Astrocyte of the cerebellum (primary cell): ENCODE data around the gene C10orf90.

Experiments
- DNase-seq: peaks from one replicate; pipeline ENCODE4 v3.0.0-alpha.2; 2011; ENCODE audit warnings: low read depth
- H3K4me3 ChIP-seq: 2 replicates; pipeline ENCODE4 v1.5.1; 2011; ENCODE audit warnings: mild to moderate bottlenecking, low read depth, low read length, moderate library complexity
- in situ Hi-C: cut with HindIII; loops from 2 replicates; pipeline ENCODE4 v1.10.0; 2017; ENCODE audit warnings: low sequenced_read_pairs
- TF ChIP-seq, protein P1 (sequence below): IDR thresholded peaks from 2 replicates; pipeline ENCODE4 v1.5.1; 2012; ENCODE audit warnings: low read length, low read depth, moderate library complexity, mild to moderate bottlenecking; ENCODE audit errors: missing control alignments

C10orf90 gene

DNA sequence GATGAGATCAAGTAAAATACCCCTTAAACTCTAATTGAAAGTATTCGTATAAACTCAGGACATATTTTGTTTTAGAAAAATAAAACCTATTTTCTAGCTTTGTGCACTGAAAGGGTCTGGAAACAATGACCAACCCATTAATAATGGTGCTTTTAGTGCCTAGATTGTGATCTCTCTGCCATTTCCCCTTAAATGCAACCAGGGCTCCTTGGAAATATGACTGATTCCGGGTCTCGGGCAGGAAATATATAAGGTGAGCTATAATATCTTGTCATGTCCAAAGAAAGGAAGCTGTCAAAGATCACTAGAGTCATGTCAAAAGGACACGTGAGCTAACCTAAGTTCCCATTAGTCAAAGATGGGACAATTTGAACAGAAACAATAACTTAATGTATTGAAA, 269.9 kb downstream of the C10orf90 start:
- in situ Hi-C loops: no loop called here

GRCh38 chr10:126398924-126399323, 271.6 kb downstream of the C10orf90 start:
- in situ Hi-C loops: no loop called here
- TF ChIP-seq, protein P1, sequence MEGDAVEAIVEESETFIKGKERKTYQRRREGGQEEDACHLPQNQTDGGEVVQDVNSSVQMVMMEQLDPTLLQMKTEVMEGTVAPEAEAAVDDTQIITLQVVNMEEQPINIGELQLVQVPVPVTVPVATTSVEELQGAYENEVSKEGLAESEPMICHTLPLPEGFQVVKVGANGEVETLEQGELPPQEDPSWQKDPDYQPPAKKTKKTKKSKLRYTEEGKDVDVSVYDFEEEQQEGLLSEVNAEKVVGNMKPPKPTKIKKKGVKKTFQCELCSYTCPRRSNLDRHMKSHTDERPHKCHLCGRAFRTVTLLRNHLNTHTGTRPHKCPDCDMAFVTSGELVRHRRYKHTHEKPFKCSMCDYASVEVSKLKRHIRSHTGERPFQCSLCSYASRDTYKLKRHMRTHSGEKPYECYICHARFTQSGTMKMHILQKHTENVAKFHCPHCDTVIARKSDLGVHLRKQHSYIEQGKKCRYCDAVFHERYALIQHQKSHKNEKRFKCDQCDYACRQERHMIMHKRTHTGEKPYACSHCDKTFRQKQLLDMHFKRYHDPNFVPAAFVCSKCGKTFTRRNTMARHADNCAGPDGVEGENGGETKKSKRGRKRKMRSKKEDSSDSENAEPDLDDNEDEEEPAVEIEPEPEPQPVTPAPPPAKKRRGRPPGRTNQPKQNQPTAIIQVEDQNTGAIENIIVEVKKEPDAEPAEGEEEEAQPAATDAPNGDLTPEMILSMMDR: no peak

More for the DNA sequence above, 269.9 kb downstream of the C10orf90 start:
- DNase-seq: no peak
- H3K4me3 ChIP-seq: no peak overlapping the region
- TF ChIP-seq, protein P1: no peak

GRCh38 chr10:126398383-126398743, 272.1 kb downstream of the C10orf90 start:
- in situ Hi-C loops: no loop called here
- H3K4me3 ChIP-seq: no peak overlapping the region
- TF ChIP-seq, protein P1: no peak
- DNase-seq: no peak

More at GRCh38 chr10:126398924-126399323, 271.6 kb downstream of the C10orf90 start:
- no peak overlapping the region for H3K4me3 ChIP-seq
- DNase-seq: no peak

DNA sequence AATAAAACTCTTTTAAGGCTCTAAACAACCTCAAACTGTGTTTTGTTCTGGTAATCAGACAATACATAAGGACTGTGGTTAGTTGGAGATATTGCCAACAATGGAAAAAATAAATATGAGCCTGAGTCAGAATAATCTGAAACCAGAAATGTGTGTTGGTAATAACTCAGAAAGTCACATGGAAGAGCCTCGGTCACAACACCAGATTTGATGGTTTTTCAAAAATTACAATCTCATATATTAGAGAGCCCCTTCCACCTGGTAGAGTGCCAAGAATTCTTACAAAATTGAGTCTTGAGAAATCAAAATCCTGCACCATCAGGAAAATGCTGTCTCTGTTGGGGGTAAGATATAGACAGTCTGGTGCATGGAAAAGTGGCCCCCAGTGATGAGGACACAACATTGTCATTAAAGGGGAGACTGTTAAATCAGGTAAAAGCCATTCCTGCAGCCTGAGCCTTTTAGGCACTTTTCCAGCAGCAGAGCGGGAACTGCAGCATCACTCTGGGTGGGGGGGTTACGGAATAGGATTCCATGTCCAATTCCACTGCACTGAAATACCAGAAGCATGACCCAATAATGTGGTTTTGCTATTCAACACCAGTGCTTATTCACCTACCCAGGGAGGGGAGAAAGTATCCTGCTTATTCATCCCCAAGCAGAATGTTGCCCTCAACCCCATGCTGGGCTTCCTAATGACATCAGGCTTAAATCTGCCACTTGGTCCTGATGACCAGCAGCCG, 272.7 kb downstream of the C10orf90 start:
- no peak overlapping the region for H3K4me3 ChIP-seq
- in situ Hi-C loops: no loop called here
- TF ChIP-seq, protein P1: no peak
- peak; percentile 98 for DNase-seq

DNA sequence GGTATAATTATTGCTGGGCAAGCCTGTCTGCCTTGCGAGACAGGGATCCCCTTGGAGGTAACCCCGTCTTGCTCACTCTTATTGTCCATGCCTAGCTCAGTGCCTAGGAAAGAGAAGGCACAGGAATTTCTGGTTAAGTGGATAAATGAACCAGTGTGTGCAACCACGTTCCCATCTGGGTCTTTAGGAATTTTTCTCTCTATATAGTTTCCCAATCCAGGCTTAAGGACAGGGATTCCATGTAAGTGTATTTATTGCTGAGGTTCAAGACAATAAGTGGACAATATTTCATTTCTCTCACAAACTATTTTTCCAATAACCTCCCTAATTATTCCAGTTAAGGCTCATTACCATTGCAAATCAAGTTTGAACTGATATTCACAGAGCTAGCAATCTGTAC, 273.3 kb downstream of the C10orf90 start:
- DNase-seq: no peak

GRCh38 chr10:126394948-126395347, 275.5 kb downstream of the C10orf90 start:
- TF ChIP-seq, protein P1: no peak
- in situ Hi-C loops: no loop called here
- no peak overlapping the region for H3K4me3 ChIP-seq
- no peak for DNase-seq

More for the DNA sequence above, 273.3 kb downstream of the C10orf90 start:
- TF ChIP-seq, protein P1: no peak
- in situ Hi-C loops: no loop called here
- H3K4me3 ChIP-seq: no peak overlapping the region
